Choroid plexus epithelial cell (primary cell): ENCODE measurements around the gene MN1.

Experiments
- DNase-seq: peaks from one replicate; pipeline ENCODE4 v3.0.0-alpha.2; 2010; ENCODE audit warnings: low read depth
- H3K4me3 ChIP-seq: 2 replicates; pipeline ENCODE4 v1.5.1; 2011; ENCODE audit warnings: low read depth, mild to moderate bottlenecking, control low read depth, low read length, moderate library complexity
- TF ChIP-seq, protein P1 (sequence below): conservative IDR thresholded peaks from 2 replicates; pipeline ENCODE4 v1.5.1; 2011; ENCODE audit warnings: low read depth, mild to moderate bottlenecking, control low read depth, inconsistent platforms, low read length, moderate library complexity

MN1 gene

DNA sequence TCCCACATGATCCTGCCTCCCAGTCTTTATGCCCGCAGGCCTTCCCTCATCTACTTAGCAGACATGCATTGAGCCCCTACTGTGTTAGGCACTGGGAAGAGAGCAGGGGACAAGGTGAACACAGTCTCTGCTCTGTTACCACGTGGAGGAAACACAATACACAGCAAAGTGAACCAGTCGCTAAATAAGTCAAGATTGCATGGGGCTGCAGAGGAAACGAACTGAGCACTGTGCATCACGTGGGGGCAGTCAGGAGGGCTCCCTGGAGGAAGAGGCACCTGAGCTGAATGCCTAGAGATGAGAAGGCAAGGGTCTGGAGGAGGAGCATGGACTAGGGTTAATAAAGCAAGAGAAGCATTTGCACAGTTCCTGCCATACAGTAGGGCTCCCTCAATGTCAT, 102.7 kb downstream of the MN1 start:
- no peak overlapping the region for H3K4me3 ChIP-seq
- no peak for DNase-seq
- TF ChIP-seq, protein P1, sequence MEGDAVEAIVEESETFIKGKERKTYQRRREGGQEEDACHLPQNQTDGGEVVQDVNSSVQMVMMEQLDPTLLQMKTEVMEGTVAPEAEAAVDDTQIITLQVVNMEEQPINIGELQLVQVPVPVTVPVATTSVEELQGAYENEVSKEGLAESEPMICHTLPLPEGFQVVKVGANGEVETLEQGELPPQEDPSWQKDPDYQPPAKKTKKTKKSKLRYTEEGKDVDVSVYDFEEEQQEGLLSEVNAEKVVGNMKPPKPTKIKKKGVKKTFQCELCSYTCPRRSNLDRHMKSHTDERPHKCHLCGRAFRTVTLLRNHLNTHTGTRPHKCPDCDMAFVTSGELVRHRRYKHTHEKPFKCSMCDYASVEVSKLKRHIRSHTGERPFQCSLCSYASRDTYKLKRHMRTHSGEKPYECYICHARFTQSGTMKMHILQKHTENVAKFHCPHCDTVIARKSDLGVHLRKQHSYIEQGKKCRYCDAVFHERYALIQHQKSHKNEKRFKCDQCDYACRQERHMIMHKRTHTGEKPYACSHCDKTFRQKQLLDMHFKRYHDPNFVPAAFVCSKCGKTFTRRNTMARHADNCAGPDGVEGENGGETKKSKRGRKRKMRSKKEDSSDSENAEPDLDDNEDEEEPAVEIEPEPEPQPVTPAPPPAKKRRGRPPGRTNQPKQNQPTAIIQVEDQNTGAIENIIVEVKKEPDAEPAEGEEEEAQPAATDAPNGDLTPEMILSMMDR = no peak
